Measurements from ENCODE around the gene LAMA4. TPM values are rescaled to one million over a fixed set of nuclear protein-coding genes. Genes with fewer than 3 reads are reported as not detected.

The LAMA4 gene
- total RNA-seq: not detected

- ChIA-PET CTCF (no interaction called here), POLR2A (no interaction called here)
These were observed at the start of gene LAMA4 for GRCh38 chr6:112253841-112254816. Gene LAMA4 (minus strand): TSS chr6:112254567. CDS start chr6:112254150, 417 bp downstream.

- ChIA-PET POLR2A (no interaction called here), CTCF (no interaction called here)
These were observed 47.9 kb upstream of the LAMA4 start for GRCh38 chr6:112302142-112302705.

GRCh38 chr6:112300896-112301295 is 46.5 kb upstream of the LAMA4 start:
- CTCF ChIA-PET: no interaction called here
- POLR2A ChIA-PET: no interaction called here

GRCh38 chr6:112298816-112299281 is 44.5 kb upstream of the LAMA4 start:
- ChIA-PET POLR2A (no interaction called here), CTCF (no interaction called here)

- POLR2A ChIA-PET: no interaction called here
- CTCF ChIA-PET: no interaction called here
These were observed 43.8 kb upstream of the LAMA4 start for GRCh38 chr6:112298021-112298745.

- CTCF ChIA-PET: no interaction called here
These were observed 42.3 kb upstream of the LAMA4 start for GRCh38 chr6:112296694-112297093.

GRCh38 chr6:112296122-112296521 is 41.8 kb upstream of the LAMA4 start:
- CTCF ChIA-PET: no interaction called here
- POLR2A ChIA-PET: no interaction called here

More at GRCh38 chr6:112296694-112297093, 42.3 kb upstream of the LAMA4 start:
- POLR2A ChIA-PET: no interaction called here

- POLR2A ChIA-PET: interaction anchor here (0.7 kb wide), 2 partner anchors 127 to 739 kb away, joined by 4 to 8 read pairs; no protein-coding TSS in a partner anchor
- CTCF ChIA-PET: no interaction called here
These were observed 36.9 kb upstream of the LAMA4 start for GRCh38 chr6:112291161-112291762.

GRCh38 chr6:112289038-112289566 is 34.7 kb upstream of the LAMA4 start:
- POLR2A ChIA-PET: no interaction called here
- CTCF ChIA-PET: interaction anchor here (1.5 kb wide), 1 partner anchor 21 kb away, joined by 3 read pairs; no protein-coding TSS in a partner anchor

GRCh38 chr6:112288475-112288874 is 34.1 kb upstream of the LAMA4 start:
- ChIA-PET CTCF (interaction anchor here (1.5 kb wide), 1 partner anchor 22 kb away, joined by 3 read pairs; no protein-coding TSS in a partner anchor), POLR2A (no interaction called here)

- CTCF ChIA-PET: no interaction called here
- POLR2A ChIA-PET: no interaction called here
These were observed 33.3 kb upstream of the LAMA4 start for GRCh38 chr6:112287577-112288225.

- ChIA-PET POLR2A (no interaction called here), CTCF (no interaction called here)
These were observed 32.3 kb upstream of the LAMA4 start for GRCh38 chr6:112286500-112287144.

- POLR2A ChIA-PET: no interaction called here
- CTCF ChIA-PET: no interaction called here
These were observed 31.6 kb upstream of the LAMA4 start for GRCh38 chr6:112286010-112286409.

- ChIA-PET CTCF (no interaction called here), POLR2A (interaction anchor here (0.6 kb wide), 1 partner anchor 8 kb away, joined by 3 read pairs; no protein-coding TSS in a partner anchor)
These were observed 30.2 kb upstream of the LAMA4 start for GRCh38 chr6:112284603-112285002.

- ChIA-PET POLR2A (no interaction called here), CTCF (no interaction called here)
These were observed 29.3 kb upstream of the LAMA4 start for GRCh38 chr6:112283621-112284020.

- CTCF ChIA-PET: no interaction called here
- POLR2A ChIA-PET: no interaction called here
These were observed 27.7 kb upstream of the LAMA4 start for GRCh38 chr6:112281821-112282615.

- POLR2A ChIA-PET: no interaction called here
- CTCF ChIA-PET: no interaction called here
These were observed 24.9 kb upstream of the LAMA4 start for GRCh38 chr6:112279031-112279935.

All from activated CD8-positive, alpha-beta memory T cell treated with anti-CD3 and anti-CD28 coated beads for 36 hours (primary cell).